HepG2 (cell line): ENCODE results near the gene CRHR1. TPM values are rescaled to one million over a fixed set of nuclear protein-coding genes. Genes with fewer than 3 reads are reported as not detected.
"Not testable (repeated sequence)": the region's sequence is repeated elsewhere in the genome, so short reads cannot be mapped to it uniquely, and the experiment has no call there.

ENCODE experiments used
- ATAC-seq: fragments of 200-7000 bp; cut with Tn5 transposase; 3 replicates; pipeline ENCODE4 v1.9.1; 2020; ENCODE audit warnings: mild to moderate bottlenecking, moderate library complexity
- BruUV-seq: library from RNA; stranded (reverse); fragments of 400-500 nt; replicated peaks from 2 replicates; lab custom pipeline; 2021; lab: Mats Ljungman, UMichigan
- CTCF ChIA-PET: fragments of 300-600 bp; formaldehyde crosslinking; extraction: SDS; loops from one replicate; lab custom pipeline; 2021; ENCODE audit warnings: low total read pairs, inconsistent platforms, low intra/inter-chr PET ratio; lab: Yijun Ruan, JAX
- POLR2A ChIA-PET: fragments of 350-600 bp; sonication (Branson Sonifier 250); formaldehyde crosslinking; loops from one replicate; lab custom pipeline; 2020; ENCODE audit warnings: antibody characterized with exemption, inconsistent platforms; lab: Yijun Ruan, JAX
- DNase-seq: peaks from one replicate; pipeline ENCODE4 v3.0.0-alpha.2; 2015; ENCODE audit warnings: low spot score
- FAIRE-seq: peaks from 3 replicates; lab custom pipeline; 2011; peaks lifted over from hg19 to GRCh38; lab: Jason Lieb, UNC
- H2AFZ ChIP-seq: one replicate; pipeline ENCODE4 v1.6.1; 2011; ENCODE audit warnings: low read length, inconsistent platforms
- H3K27ac ChIP-seq: fragments of 300-600 bp; 3 replicates; pipeline ENCODE4 v1.8.0; 2011; ENCODE audit warnings: mixed run types, mild to moderate bottlenecking, mixed read lengths, low read length, inconsistent platforms; ENCODE audit not compliant: insufficient read depth; ENCODE audit errors: extremely low read length
- H3K27me3 ChIP-seq, 2 experiments: fragments of 200-600 bp in 1 of 2; 2 replicates in 1 of 2; 3 replicates in 1 of 2; pipeline versions ENCODE4 v1.6.0 to v1.8.0; 2011; ENCODE audit warnings: low read length in 2 of 2, mild to moderate bottlenecking in 2 of 2, moderate library complexity in 2 of 2, inconsistent platforms in 1 of 2; ENCODE audit not compliant: insufficient read depth in 2 of 2, control insufficient read depth in 1 of 2
- H3K36me3 ChIP-seq, 2 experiments: fragments of 200-600 bp in 1 of 2; replicated peaks in 1 of 2; 2 replicates in 1 of 2; 3 replicates in 1 of 2; pipeline versions ENCODE4 v1.5.1 to v1.8.0; 2011; ENCODE audit warnings: low read length in 2 of 2, inconsistent platforms in 1 of 2; ENCODE audit not compliant: insufficient read depth in 2 of 2, control insufficient read depth in 1 of 2
- H3K4me1 ChIP-seq: 2 replicates; pipeline ENCODE4 v1.5.1; 2012; ENCODE audit warnings: low read length, inconsistent platforms; ENCODE audit not compliant: insufficient read depth
- H3K4me2 ChIP-seq: 2 replicates; pipeline ENCODE4 v1.6.0; 2011; ENCODE audit warnings: low read depth, low read length, inconsistent platforms
- H3K4me3 ChIP-seq, 3 experiments: fragments of 200-600 bp in 1 of 3; sonication (generic), shearing (Covaris generic) in 1 of 3; replicated peaks in 1 of 3; 2 replicates each; pipeline ENCODE4 v1.5.1; 2011 to 2016; ENCODE audit warnings: low read length in 3 of 3, inconsistent platforms in 2 of 3, low read depth in 2 of 3, mild to moderate bottlenecking in 2 of 3, control low read depth in 1 of 3, mixed read lengths in 1 of 3; ENCODE audit not compliant: insufficient read depth in 1 of 3
- H3K79me2 ChIP-seq: one replicate; pipeline ENCODE4 v1.6.1; 2011; ENCODE audit warnings: low read length, inconsistent platforms; ENCODE audit not compliant: insufficient read depth
- H3K9ac ChIP-seq: 2 replicates; pipeline ENCODE4 v1.6.0; 2011; ENCODE audit warnings: mild to moderate bottlenecking, low read depth, low read length, inconsistent platforms; ENCODE audit not compliant: insufficient read depth
- H3K9me3 ChIP-seq: 2 replicates; pipeline ENCODE4 v1.5.1; 2012; ENCODE audit warnings: mild to moderate bottlenecking, low read length
- H4K20me1 ChIP-seq: 2 replicates; pipeline ENCODE4 v1.6.0; 2011; ENCODE audit warnings: inconsistent platforms, mild to moderate bottlenecking, low read length, moderate library complexity; ENCODE audit not compliant: insufficient read depth
- ATF7 ChIP-seq, 2 experiments: fragments of 450-650 bp in 1 of 2; sonication (generic) in 1 of 2; formaldehyde crosslinking in 1 of 2; IDR thresholded peaks; 2 replicates each; pipeline versions ENCODE4 v1.4.0 to v1.6.1; 2016 to 2020; ENCODE audit warnings: antibody characterized with exemption in 1 of 2, mild to moderate bottlenecking in 1 of 2, missing genetic modification reagents in 1 of 2
- HOXA9 ChIP-seq: sonication (generic); formaldehyde crosslinking; IDR thresholded peaks from 2 replicates; pipeline ENCODE4 v1.8.1; 2022; ENCODE audit warnings: missing genetic modification reagents, mild to moderate bottlenecking, moderate library complexity, borderline replicate concordance
- KMT2B ChIP-seq: IDR thresholded peaks from 2 replicates; pipeline ENCODE4 v1.6.1; 2016; ENCODE audit warnings: missing genetic modification reagents, missing compliant biosample characterization
- MAFF ChIP-seq: IDR thresholded peaks from 2 replicates; pipeline ENCODE4 v1.6.1; 2011; ENCODE audit warnings: low read depth, low read length, improper control_type of control experiment
- MAFK ChIP-seq, 2 experiments: IDR thresholded peaks in 1 of 2; conservative IDR thresholded peaks in 1 of 2; 2 replicates each; pipeline ENCODE4 v1.6.1; 2011; ENCODE audit warnings: improper control_type of control experiment in 2 of 2, low read length in 2 of 2
- SALL1 ChIP-seq: sonication (generic); formaldehyde crosslinking; IDR thresholded peaks from 2 replicates; pipeline ENCODE4 v1.8.0; 2022; ENCODE audit warnings: mild to moderate bottlenecking, missing genetic modification reagents
- TEAD3 ChIP-seq: optimal IDR thresholded peaks from 2 replicates; pipeline ENCODE3; 2016; ENCODE audit warnings: borderline replicate concordance
- ZMYM2 ChIP-seq: sonication (generic); formaldehyde crosslinking; IDR thresholded peaks from 2 replicates; pipeline ENCODE4 v1.8.0; 2022; ENCODE audit warnings: mild to moderate bottlenecking, missing genetic modification reagents
- ZNF24 ChIP-seq: fragments of 450-650 bp; IDR thresholded peaks from 2 replicates; pipeline ENCODE4 v1.6.1; 2017; ENCODE audit warnings: antibody characterized with exemption, mild to moderate bottlenecking
- ZNF672 ChIP-seq: sonication (generic); formaldehyde crosslinking; IDR thresholded peaks from 2 replicates; pipeline ENCODE4 v1.8.1; 2022; ENCODE audit warnings: missing genetic modification reagents
- WGBS: methylation state at CpG from one replicate; pipeline ENCODE4 v1.1.6; 2017; ENCODE audit warnings: low lambda C conversion rate; 5-methylcytosine and 5-hydroxymethylcytosine counted together
- in situ Hi-C: cut with HindIII; loops from 2 replicates; pipeline ENCODE4 v1.10.0; 2017; ENCODE audit warnings: low pct_unique_long_range_greater_than_20kb; ENCODE audit not compliant: extremely low pct_ligation_motif_present
- intact Hi-C: fragments of 100-400 bp; cut with micrococcal nuclease; formaldehyde crosslinking; loops from one replicate; pipeline ENCODE4 v1.10.0; 2022; ENCODE audit not compliant: unreplicated experiment
- polyA plus RNA-seq, 8 experiments: library from polyadenylated mRNA; depleted of rRNA in 3 of 8; stranded (reverse) in 7 of 8; unstranded in 1 of 8; fragments of >200 nt; fragmentation: Illumina TruSeq in 4 of 8; extraction: Trizol in 4 of 8; gene quantifications; 2 replicates each; pipeline versions ENCODE4 v1.2.1 to v1.2.3, GENCODE V29; 2011 to 2016; ENCODE audit warnings: low read depth in 4 of 8, missing spikeins in 1 of 8, mixed read lengths in 1 of 8; ENCODE audit not compliant: insufficient read depth in 1 of 8
- total RNA-seq, 5 experiments: library from RNA; depleted of rRNA; stranded (reverse); fragments of >200 nt; fragmentation: Illumina TruSeq; extraction: Trizol; gene quantifications; 2 replicates each; pipeline ENCODE4 v1.2.3, GENCODE V29; 2016; ENCODE audit warnings: low read depth in 1 of 5

Gene CRHR1
- total and polyA plus RNA-seq, 2 of the 13 experiments (the other 11 are each of a cell fraction or from before 2014, with no cell fraction given): not detected

GRCh38 chr17:45744826-45745225, 39.3 kb upstream of the CRHR1 start:
- BruUV-seq, CTCF ChIA-PET: not testable (repeated sequence)

GRCh38 chr17:45745601-45746494, 38.3 kb upstream of the CRHR1 start:
- Histone ChIP-seq H3K36me3 (no peaks in the 10 kb centered on the region), H3K79me2 (no peaks in the 10 kb centered on the region), H3K9me3 (no peaks in the 10 kb centered on the region), H3K4me3 (no peak overlapping the region), H3K27ac (no peak overlapping the region), H2AFZ (no peak overlapping the region), H3K9ac (no peak overlapping the region), H3K4me2 (no peak overlapping the region), H4K20me1 (peaks cover 3% of the 10 kb centered on the region; the same call in 1 of the 2 replicates), H3K27me3 (peaks cover 12 to 72% of the 10 kb centered on the region in 2 experiments), H3K4me1 (no peaks in the 10 kb centered on the region)
- ChIA-PET CTCF (no interaction called here), POLR2A (no interaction called here)
- TF ChIP-seq MAFF: 0 out of 2 replicates have a peak, but pooled peaks have one; percentile 30
- TF ChIP-seq TEAD3 (CRISPR knock-in tag): peak; percentile 19
- peak in 1 of 2 experiments; percentile 41; a peak in 1 of 4 replicates for TF ChIP-seq MAFK (conservative IDR thresholded peaks at IDR 0.05 in 1 of 2, IDR thresholded peaks at IDR 0.05 in 1 of 2; ENCODE audit: low read length in 2 of 2)
- TF ChIP-seq ZNF672 (CRISPR knock-in tag): no peak
- TF ChIP-seq ZNF24: no peak
- TF ChIP-seq SALL1 (CRISPR knock-in tag): no peak
- TF ChIP-seq ZMYM2: no peak
- TF ChIP-seq HOXA9: no peak
- TF ChIP-seq KMT2B (CRISPR knock-in tag): no peak
- in situ Hi-C loops (no loop called here), intact Hi-C loops (no loop called here)
- WGBS: 3% methylated on average over 11 of the region's 11 CpGs
- BruUV-seq: no TSS peak
- no peak; the same call in 2 of the 3 replicates for ATAC-seq
- no peak for FAIRE-seq
- no peak for DNase-seq

More at GRCh38 chr17:45744826-45745225, 39.3 kb upstream of the CRHR1 start:
- 27% methylated on average over 4 of the region's 4 CpGs for WGBS
- H3K9ac ChIP-seq; intact Hi-C loops; FAIRE-seq; H2AFZ ChIP-seq; H3K9me3 ChIP-seq; H3K79me2 ChIP-seq; POLR2A ChIA-PET; H3K4me1 ChIP-seq; in situ Hi-C loops; H3K36me3 ChIP-seq; ATAC-seq; H3K27ac ChIP-seq; H4K20me1 ChIP-seq; DNase-seq; H3K4me2 ChIP-seq; H3K4me3 ChIP-seq; TF ChIP-seq ATF7 (CRISPR knock-in tag; IDR thresholded peaks at IDR 0.05): not testable (repeated sequence)
- peak; percentile 33; the same call in 1 of the 2 replicates for TF ChIP-seq ATF7 (IDR thresholded peaks at IDR 0.05)
- H3K27me3 ChIP-seq: peaks cover 13 to 62% of the 10 kb centered on the region in 2 experiments
